Prostate gland (tissue), 2 donors: Measurements from ENCODE around the gene MDC1.

Experiments used
- CTCF ChIP-seq, 4 experiments: fragments of 200-600 bp in 2 of 4; fragments of 450-650 bp in 2 of 4; sonication (generic) in 2 of 4; IDR thresholded peaks; 1 replicate in 3 of 4; 2 replicates in 1 of 4; pipeline ENCODE4 v1.5.1; 2016 to 2019; ENCODE audit warnings: antibody characterized with exemption in 4 of 4, mild to moderate bottlenecking in 2 of 4, moderate library complexity in 2 of 4
- POLR2A ChIP-seq: fragments of 450-650 bp; IDR thresholded peaks from one replicate; pipeline ENCODE4 v1.6.1; 2016; ENCODE audit warnings: antibody characterized with exemption, mild to moderate bottlenecking

DNA sequence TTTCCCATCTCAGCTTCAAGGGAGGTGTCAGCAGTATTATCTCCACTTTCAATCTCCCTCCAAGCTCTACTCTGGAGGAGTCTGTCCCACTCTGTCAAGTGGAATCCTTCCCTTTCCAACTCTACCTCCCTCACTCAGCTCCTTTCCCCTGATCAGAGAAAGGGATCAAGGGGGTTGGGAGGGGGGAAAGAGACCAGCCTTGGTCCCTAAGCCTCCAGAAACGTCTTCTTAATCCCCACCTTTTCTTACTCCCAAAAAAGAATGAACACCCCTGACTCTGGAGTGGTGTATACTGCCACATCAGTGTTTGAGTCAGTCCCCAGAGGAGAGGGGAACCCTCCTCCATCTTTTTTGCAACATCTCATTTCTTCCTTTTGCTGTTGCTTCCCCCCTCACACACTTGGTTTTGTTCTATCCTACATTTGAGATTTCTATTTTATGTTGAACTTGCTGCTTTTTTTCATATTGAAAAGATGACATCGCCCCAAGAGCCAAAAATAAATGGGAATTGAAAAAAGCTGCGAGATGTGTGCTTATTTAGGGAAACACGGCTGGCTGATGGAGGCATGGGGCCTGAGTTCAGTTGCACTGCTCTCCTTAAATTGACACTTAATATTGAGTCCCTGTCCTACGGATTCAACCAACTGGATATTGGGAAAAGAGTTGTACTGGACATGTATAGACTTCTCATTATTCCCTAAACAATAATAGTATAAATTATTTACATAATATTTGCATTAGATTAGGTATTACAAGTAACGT is 8.0 kb upstream of the MDC1 start:
- no peak for TF ChIP-seq CTCF (IDR thresholded peaks at IDR 0.05)
- no peak for TF ChIP-seq POLR2A
